ENCODE measurements around the gene CDK4.

DNA sequence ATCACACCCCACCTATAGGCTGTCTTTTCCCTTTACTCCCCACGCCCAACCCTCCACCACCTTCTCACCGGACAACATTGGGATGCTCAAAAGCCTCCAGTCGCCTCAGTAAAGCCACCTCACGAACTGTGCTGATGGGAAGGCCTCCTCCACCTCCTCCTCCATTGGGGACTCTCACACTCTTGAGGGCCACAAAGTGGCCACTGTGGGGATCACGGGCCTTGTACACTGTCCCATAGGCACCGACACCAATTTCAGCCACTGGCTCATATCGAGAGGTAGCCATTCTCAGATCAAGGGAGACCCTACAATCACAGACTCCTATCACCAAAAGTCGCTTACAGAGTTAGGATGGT lies 700 bp downstream of the CDK4 start:
- TF ChIP-seq, protein P1, sequence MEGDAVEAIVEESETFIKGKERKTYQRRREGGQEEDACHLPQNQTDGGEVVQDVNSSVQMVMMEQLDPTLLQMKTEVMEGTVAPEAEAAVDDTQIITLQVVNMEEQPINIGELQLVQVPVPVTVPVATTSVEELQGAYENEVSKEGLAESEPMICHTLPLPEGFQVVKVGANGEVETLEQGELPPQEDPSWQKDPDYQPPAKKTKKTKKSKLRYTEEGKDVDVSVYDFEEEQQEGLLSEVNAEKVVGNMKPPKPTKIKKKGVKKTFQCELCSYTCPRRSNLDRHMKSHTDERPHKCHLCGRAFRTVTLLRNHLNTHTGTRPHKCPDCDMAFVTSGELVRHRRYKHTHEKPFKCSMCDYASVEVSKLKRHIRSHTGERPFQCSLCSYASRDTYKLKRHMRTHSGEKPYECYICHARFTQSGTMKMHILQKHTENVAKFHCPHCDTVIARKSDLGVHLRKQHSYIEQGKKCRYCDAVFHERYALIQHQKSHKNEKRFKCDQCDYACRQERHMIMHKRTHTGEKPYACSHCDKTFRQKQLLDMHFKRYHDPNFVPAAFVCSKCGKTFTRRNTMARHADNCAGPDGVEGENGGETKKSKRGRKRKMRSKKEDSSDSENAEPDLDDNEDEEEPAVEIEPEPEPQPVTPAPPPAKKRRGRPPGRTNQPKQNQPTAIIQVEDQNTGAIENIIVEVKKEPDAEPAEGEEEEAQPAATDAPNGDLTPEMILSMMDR (IDR thresholded peaks at IDR 0.05) = no peak
- no peak for TF ChIP-seq POLR2A (IDR thresholded peaks at IDR 0.05)

Measured in Peyer's patch (tissue), 4 donors.